ACHN (cell line): ENCODE measurements around the gene DVL2.
A peak's percentile ranks its signal among the peaks of the same experiment; 100 is the strongest.
"Not testable (repeated sequence)": the region's sequence is repeated elsewhere in the genome, so short reads cannot be mapped to it uniquely, and the experiment has no call there.

Experiments
- DNase-seq: peaks from one replicate; pipeline ENCODE4 v3.0.0-alpha.2; 2015
- in situ Hi-C: cut with HindIII; loops from 2 replicates; pipeline ENCODE4 v1.10.0; 2017; ENCODE audit warnings: low sequenced_read_pairs, low pct_ligation_motif_present, low pct_unique_long_range_greater_than_20kb

The DVL2 gene

GRCh38 chr17:7258731-7259554 is 24.6 kb upstream of the DVL2 start:
- DNase-seq = no peak
- in situ Hi-C loops = no loop called here

GRCh38 chr17:7256766-7257456 is 22.6 kb upstream of the DVL2 start:
- in situ Hi-C loops = no loop called here

GRCh38 chr17:7254511-7254910 is 20.2 kb upstream of the DVL2 start:
- in situ Hi-C loops = no loop called here

More at GRCh38 chr17:7256766-7257456, 22.6 kb upstream of the DVL2 start:
- DNase-seq = no peak

GRCh38 chr17:7253082-7253481 is 18.8 kb upstream of the DVL2 start:
- no peak for DNase-seq
- in situ Hi-C loops = no loop called here

More at GRCh38 chr17:7254511-7254910, 20.2 kb upstream of the DVL2 start:
- no peak for DNase-seq

- in situ Hi-C loops = no loop called here
- peak; percentile 96 for DNase-seq
Observed at GRCh38 chr17:7252176-7253043, 18.1 kb upstream of the DVL2 start, which contains the start of gene ELP5. ELP5 (plus strand) TSS chr17:7252215; CDS start chr17:7252551, 336 bp downstream.

- in situ Hi-C loops = no loop called here
- peak; percentile 100 for DNase-seq
Observed at GRCh38 chr17:7251661-7252175, 17.4 kb upstream of the DVL2 start, which contains the start of gene CTDNEP1. CTDNEP1 (minus strand) TSS chr17:7251734; CDS start chr17:7251296, 438 bp downstream.

- in situ Hi-C loops = no loop called here
- DNase-seq = no peak
Observed at GRCh38 chr17:7250695-7251627, 16.6 kb upstream of the DVL2 start.

- no peak for DNase-seq
- in situ Hi-C loops = no loop called here
Observed at GRCh38 chr17:7249830-7250229, 15.5 kb upstream of the DVL2 start.

GRCh38 chr17:7249214-7249613 is 14.9 kb upstream of the DVL2 start:
- no peak for DNase-seq
- in situ Hi-C loops = no loop called here

- in situ Hi-C loops = no loop called here
- no peak for DNase-seq
Observed at GRCh38 chr17:7248796-7249195, 14.5 kb upstream of the DVL2 start.

- DNase-seq = no peak
- in situ Hi-C loops = no loop called here
Observed at GRCh38 chr17:7246779-7247178, 12.5 kb upstream of the DVL2 start.

- in situ Hi-C loops = not testable (repeated sequence)
Observed at GRCh38 chr17:7243838-7244237, 9.5 kb upstream of the DVL2 start.

GRCh38 chr17:7243453-7243729 is 9.1 kb upstream of the DVL2 start:
- no peak for DNase-seq
- in situ Hi-C loops = no loop called here

More at GRCh38 chr17:7243838-7244237, 9.5 kb upstream of the DVL2 start:
- DNase-seq = not testable (repeated sequence)

- in situ Hi-C loops = no loop called here
Observed at GRCh38 chr17:7242717-7243452, 8.6 kb upstream of the DVL2 start.

GRCh38 chr17:7241783-7242716 is 7.7 kb upstream of the DVL2 start, which contains the start of gene GABARAP:
GABARAP (minus strand) TSS chr17:7242449; CDS start chr17:7242330, 119 bp downstream.
- in situ Hi-C loops = no loop called here
- peak; percentile 91 for DNase-seq

More at GRCh38 chr17:7242717-7243452, 8.6 kb upstream of the DVL2 start:
- DNase-seq = peak; percentile 97
